PC-9 (cell line): ENCODE measurements around the gene SCAPER. TPM values are rescaled to one million over a fixed set of nuclear protein-coding genes. Genes with fewer than 3 reads are reported as not detected.

Experiments
- BruUV-seq: library from RNA; stranded (reverse); fragments of 400-500 nt; replicated peaks from 2 replicates; lab custom pipeline; 2021; lab: Mats Ljungman, UMichigan
- CTCF ChIA-PET: fragments of 300-600 bp; sonication (Branson Sonifier 250); formaldehyde crosslinking; loops from one replicate; lab custom pipeline; 2022; ENCODE audit warnings: antibody characterized with exemption; lab: Charles Lee
- POLR2A ChIA-PET: fragments of 300-600 bp; sonication (Branson Sonifier 250); formaldehyde crosslinking; loops from one replicate; lab custom pipeline; 2022; ENCODE audit warnings: antibody characterized with exemption; ENCODE audit not compliant: unreplicated experiment; lab: Charles Lee
- DNase-seq, 2 experiments: peaks; one replicate each; pipeline versions ENCODE4 v3.0.0 to v3.0.0-alpha.2; 2015 to 2022; ENCODE audit warnings: mixed read lengths in 1 of 2
- H2AFZ ChIP-seq: fragments of 200-600 bp; sonication (generic); 2 replicates; pipeline ENCODE4 v1.8.1; 2017; ENCODE audit warnings: antibody characterized with exemption
- H3F3A ChIP-seq: fragments of 200-600 bp; sonication (generic); 2 replicates; pipeline ENCODE4 v1.8.1; 2017; ENCODE audit warnings: antibody characterized with exemption, mild to moderate bottlenecking, low read depth; ENCODE audit not compliant: insufficient read depth
- H3K27ac ChIP-seq: fragments of 200-600 bp; sonication (generic); 2 replicates; pipeline ENCODE4 v1.6.1; 2016; ENCODE audit warnings: mixed run types
- H3K27me3 ChIP-seq: fragments of 200-600 bp; sonication (generic); 2 replicates; pipeline ENCODE4 v1.6.1; 2016; ENCODE audit warnings: low read depth, mixed run types; ENCODE audit not compliant: insufficient read depth
- H3K36me3 ChIP-seq: fragments of 200-600 bp; sonication (generic); 2 replicates; pipeline ENCODE4 v1.6.1; 2016; ENCODE audit warnings: low read depth, mixed run types
- H3K4me1 ChIP-seq: fragments of 200-600 bp; sonication (generic); replicated peaks from 2 replicates; pipeline ENCODE4 v1.6.1; 2016; ENCODE audit warnings: mixed run types; ENCODE audit not compliant: insufficient read depth
- H3K4me2 ChIP-seq: fragments of 200-600 bp; sonication (generic); 2 replicates; pipeline ENCODE4 v1.6.1; 2017; ENCODE audit warnings: mixed run types
- H3K4me3 ChIP-seq: fragments of 200-600 bp; sonication (generic); 2 replicates; pipeline ENCODE4 v1.6.1; 2016; ENCODE audit warnings: mixed run types
- H3K79me2 ChIP-seq: fragments of 200-600 bp; sonication (generic); 2 replicates; pipeline ENCODE4 v1.6.1; 2017; ENCODE audit warnings: low read depth, mixed run types
- H3K9me2 ChIP-seq: fragments of 200-600 bp; sonication (generic); 2 replicates; pipeline ENCODE4 v1.8.1; 2017; ENCODE audit warnings: mild to moderate bottlenecking; ENCODE audit not compliant: insufficient read depth
- H3K9me3 ChIP-seq: fragments of 200-600 bp; sonication (generic); 2 replicates; pipeline ENCODE4 v1.8.1; 2016; ENCODE audit warnings: low read depth; ENCODE audit not compliant: insufficient read depth
- H4K20me1 ChIP-seq: fragments of 200-600 bp; sonication (generic); 2 replicates; pipeline ENCODE4 v1.8.1; 2017; ENCODE audit not compliant: insufficient read depth
- EZH2 ChIP-seq: fragments of 200-600 bp; sonication (generic); IDR thresholded peaks from 2 replicates; pipeline ENCODE4 v1.8.0; 2017; ENCODE audit warnings: antibody characterized with exemption, low read depth
- intact Hi-C: fragments of 100-400 bp; cut with micrococcal nuclease; formaldehyde crosslinking; loops from one replicate; pipeline ENCODE4 v1.10.0; 2022; ENCODE audit not compliant: unreplicated experiment
- total RNA-seq: library from RNA; stranded (reverse); gene quantifications from 2 replicates; pipeline ENCODE4 v1.2.3, GENCODE V29; 2021
- TF ChIP-seq, protein P1 (sequence below): fragments of 200-600 bp; sonication (generic); conservative IDR thresholded peaks from 2 replicates; pipeline ENCODE4 v1.6.1; 2017; ENCODE audit warnings: mixed run types, antibody characterized with exemption, mild to moderate bottlenecking, moderate library complexity

The SCAPER gene
- total RNA-seq, 1 experiment from 2014 or later = 18.7 TPM

DNA sequence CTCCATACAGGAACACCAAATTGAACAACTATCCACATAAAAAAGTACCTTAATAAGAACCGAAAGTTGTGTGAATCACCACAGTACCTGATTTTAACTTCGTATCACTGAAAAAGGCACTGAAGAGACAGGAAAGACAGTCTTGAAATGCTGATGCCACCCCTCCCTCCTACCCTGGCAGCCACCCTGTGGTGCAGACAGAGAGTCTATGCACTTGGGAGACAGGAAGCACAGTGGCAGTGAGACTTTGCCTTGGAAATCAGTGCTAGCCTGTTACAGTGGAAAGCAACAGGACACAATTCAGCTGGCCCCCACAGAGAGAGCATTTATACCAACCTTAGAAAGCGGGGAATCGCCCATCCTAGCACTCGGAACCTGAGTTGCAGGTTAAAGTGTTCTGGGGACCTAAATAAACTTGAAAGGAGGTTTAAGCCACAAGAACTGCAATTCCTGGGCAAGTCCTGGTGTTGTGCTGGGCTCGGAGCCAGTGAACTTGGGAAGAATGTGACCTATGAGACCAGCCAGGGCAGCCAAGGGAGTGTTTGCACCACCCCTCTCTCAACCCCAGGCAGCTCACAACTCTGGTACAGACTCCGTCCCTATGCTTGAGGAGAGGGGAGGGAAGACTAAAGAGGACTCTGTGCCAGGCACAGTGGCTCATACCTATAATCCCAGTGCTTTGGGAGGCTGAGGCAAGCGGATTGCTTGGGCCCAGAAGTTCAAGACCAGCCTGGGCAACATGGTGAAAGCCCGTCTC lies 328.4 kb downstream of the SCAPER start:
- H3K9me2 ChIP-seq = 0 out of 2 replicates have a peak, but pooled peaks cover 3% of the 10 kb centered on the region
- H4K20me1 ChIP-seq = no peaks in the 10 kb centered on the region
- H3K27ac ChIP-seq = no peak overlapping the region
- H3K4me1 ChIP-seq = no peaks in the 10 kb centered on the region
- DNase-seq = peak in 1 of 2 experiments; percentile 12
- H3F3A ChIP-seq = no peaks in the 10 kb centered on the region
- POLR2A ChIA-PET = no interaction called here
- no peaks in the 10 kb centered on the region for H3K79me2 ChIP-seq
- CTCF ChIA-PET = no interaction called here
- no peak overlapping the region for H3K4me2 ChIP-seq
- no peaks in the 10 kb centered on the region for H3K36me3 ChIP-seq
- no peaks in the 10 kb centered on the region for H3K9me3 ChIP-seq
- no peak overlapping the region for H2AFZ ChIP-seq
- intact Hi-C loops = no loop called here
- no TSS peak for BruUV-seq
- H3K27me3 ChIP-seq = no peaks in the 10 kb centered on the region
- no peak overlapping the region for H3K4me3 ChIP-seq
- TF ChIP-seq, protein P1, sequence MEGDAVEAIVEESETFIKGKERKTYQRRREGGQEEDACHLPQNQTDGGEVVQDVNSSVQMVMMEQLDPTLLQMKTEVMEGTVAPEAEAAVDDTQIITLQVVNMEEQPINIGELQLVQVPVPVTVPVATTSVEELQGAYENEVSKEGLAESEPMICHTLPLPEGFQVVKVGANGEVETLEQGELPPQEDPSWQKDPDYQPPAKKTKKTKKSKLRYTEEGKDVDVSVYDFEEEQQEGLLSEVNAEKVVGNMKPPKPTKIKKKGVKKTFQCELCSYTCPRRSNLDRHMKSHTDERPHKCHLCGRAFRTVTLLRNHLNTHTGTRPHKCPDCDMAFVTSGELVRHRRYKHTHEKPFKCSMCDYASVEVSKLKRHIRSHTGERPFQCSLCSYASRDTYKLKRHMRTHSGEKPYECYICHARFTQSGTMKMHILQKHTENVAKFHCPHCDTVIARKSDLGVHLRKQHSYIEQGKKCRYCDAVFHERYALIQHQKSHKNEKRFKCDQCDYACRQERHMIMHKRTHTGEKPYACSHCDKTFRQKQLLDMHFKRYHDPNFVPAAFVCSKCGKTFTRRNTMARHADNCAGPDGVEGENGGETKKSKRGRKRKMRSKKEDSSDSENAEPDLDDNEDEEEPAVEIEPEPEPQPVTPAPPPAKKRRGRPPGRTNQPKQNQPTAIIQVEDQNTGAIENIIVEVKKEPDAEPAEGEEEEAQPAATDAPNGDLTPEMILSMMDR = no peak
- TF ChIP-seq EZH2 = no peak

DNA sequence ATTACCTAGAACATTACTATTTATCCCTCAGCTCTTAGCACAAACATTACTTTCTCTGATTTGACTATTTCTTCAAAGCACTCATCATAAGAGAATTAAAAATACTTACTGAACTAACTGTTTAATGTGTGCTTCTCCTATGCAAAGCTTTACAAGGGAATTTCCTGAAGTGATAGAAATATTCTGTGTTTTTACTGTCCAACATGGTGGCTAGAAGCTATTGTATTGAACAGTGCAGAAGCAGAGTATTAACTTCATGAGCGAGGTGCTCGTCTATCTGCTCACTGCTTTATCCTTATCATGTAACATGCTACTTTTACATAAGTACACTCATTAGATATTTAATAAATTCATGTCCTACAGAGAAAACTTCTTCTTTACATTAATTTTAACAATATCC lies 329.5 kb downstream of the SCAPER start:
- Histone ChIP-seq H3K79me2 (no peaks in the 10 kb centered on the region), H3K27ac (no peak overlapping the region), H3K9me3 (no peaks in the 10 kb centered on the region), H3K27me3 (no peaks in the 10 kb centered on the region), H4K20me1 (no peaks in the 10 kb centered on the region), H3F3A (no peaks in the 10 kb centered on the region), H3K36me3 (no peaks in the 10 kb centered on the region), H3K9me2 (0 out of 2 replicates have a peak, but pooled peaks cover 3% of the 10 kb centered on the region), H3K4me1 (no peaks in the 10 kb centered on the region), H2AFZ (no peak overlapping the region), H3K4me2 (no peak overlapping the region), H3K4me3 (no peak overlapping the region)
- TF ChIP-seq, protein P1 = no peak
- BruUV-seq = no TSS peak
- ChIA-PET POLR2A (no interaction called here), CTCF (no interaction called here)
- DNase-seq = no peak
- intact Hi-C loops = no loop called here

DNA sequence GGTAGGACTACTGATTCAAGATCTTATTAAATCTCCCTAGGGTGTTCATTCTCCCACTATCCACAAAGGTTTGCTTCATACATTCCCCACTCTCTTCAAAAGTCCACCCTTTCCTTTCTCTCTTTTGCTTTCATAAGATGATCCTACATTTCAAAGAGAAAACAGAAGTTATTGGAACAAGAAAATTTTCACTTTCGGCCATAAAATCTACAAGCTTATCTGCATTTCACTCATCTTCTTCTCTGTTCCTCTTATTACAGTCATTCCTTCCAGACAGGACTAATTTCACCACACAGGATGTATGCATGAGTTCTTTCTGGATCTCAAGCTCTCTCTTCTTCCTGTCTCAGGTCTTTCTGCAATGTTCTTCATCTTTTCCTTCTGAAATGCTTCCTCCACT lies 329.9 kb downstream of the SCAPER start:
- H3K4me2 ChIP-seq = no peak overlapping the region
- H3K27me3 ChIP-seq = no peaks in the 10 kb centered on the region
- no peak overlapping the region for H3K27ac ChIP-seq
- no peaks in the 10 kb centered on the region for H4K20me1 ChIP-seq
- intact Hi-C loops = no loop called here
- no peak overlapping the region for H3K4me3 ChIP-seq
- H3K36me3 ChIP-seq = no peaks in the 10 kb centered on the region
- DNase-seq = no peak
- CTCF ChIA-PET = no interaction called here
- no peaks in the 10 kb centered on the region for H3K9me3 ChIP-seq
- no peaks in the 10 kb centered on the region for H3K79me2 ChIP-seq
- BruUV-seq = no TSS peak
- POLR2A ChIA-PET = no interaction called here
- TF ChIP-seq, protein P1 = no peak
- TF ChIP-seq EZH2 = no peak
- no peak overlapping the region for H2AFZ ChIP-seq
- H3K9me2 ChIP-seq = 0 out of 2 replicates have a peak, but pooled peaks cover 3% of the 10 kb centered on the region
- H3K4me1 ChIP-seq = no peaks in the 10 kb centered on the region
- H3F3A ChIP-seq = no peaks in the 10 kb centered on the region
